ENCODE results near the gene KIF19. TPM values are rescaled to one million over a fixed set of nuclear protein-coding genes. Genes with fewer than 3 reads are reported as not detected.
A peak's percentile ranks its signal among the peaks of the same experiment; 100 is the strongest.

Gene KIF19
- total and polyA plus RNA-seq, 2 of the 8 experiments (the other 6 are each of a cell fraction or from before 2014, with no cell fraction given): 0.52 to 0.77 TPM

GRCh38 chr17:74326506-74326905 lies 480 bp downstream of the KIF19 start:
- no peak overlapping the region for H3K14ac ChIP-seq (ENCODE audit: insufficient read length)
- H3K27me3 ChIP-seq (replicated peaks in 1 of 4; ENCODE audit: control insufficient read depth in 3 of 4, extremely low read depth in 1 of 4, insufficient read depth in 3 of 4, low read length in 3 of 4): peaks cover 3 to 35% (median 27%) of the 10 kb centered on the region in 4 experiments
- H3K4me3 ChIP-seq (ENCODE audit: extremely low read depth in 1 of 4, insufficient read depth in 2 of 4, low read depth in 3 of 4, low read length in 4 of 4): peak overlapping the region; percentile 45 to 61 (median 50)
- H4K5ac ChIP-seq (ENCODE audit: insufficient read length, low read depth, low read length): no peak overlapping the region
- no peaks in the 10 kb centered on the region for H3K79me2 ChIP-seq (ENCODE audit: control insufficient read depth in 1 of 2, insufficient read depth in 2 of 2, low read length in 2 of 2)
- H2BK120ac ChIP-seq (replicated peaks; ENCODE audit: low read depth, low read length): no peak overlapping the region
- H2BK15ac ChIP-seq (ENCODE audit: low read length): no peak overlapping the region
- no peaks in the 10 kb centered on the region for H3K79me1 ChIP-seq (ENCODE audit: low read depth, low read length)
- H2BK5ac ChIP-seq (ENCODE audit: low read depth, low read length): no peak overlapping the region
- H2AFZ ChIP-seq (ENCODE audit: low read length): no peak overlapping the region
- TF ChIP-seq KDM5A (IDR thresholded peaks at IDR 0.05; ENCODE audit: low read length): no peak
- no peak for TF ChIP-seq SP1 (IDR thresholded peaks at IDR 0.05; ENCODE audit: low read depth, low read length)
- TF ChIP-seq BACH1 (IDR thresholded peaks at IDR 0.05; ENCODE audit: low read length): no peak
- H4K20me1 ChIP-seq (replicated peaks in 1 of 2; ENCODE audit: control insufficient read depth in 1 of 2, insufficient read depth in 2 of 2, low read length in 2 of 2): no peaks in the 10 kb centered on the region
- H3K4me2 ChIP-seq (ENCODE audit: insufficient read depth in 1 of 2, low read depth in 2 of 2, low read length in 2 of 2): peak overlapping the region; percentile 61 to 98
- ChIA-PET POLR2A (ENCODE audit: partially characterized antibody) (no interaction called here), CTCF (ENCODE audit: partially characterized antibody) (interaction anchor here (1.9 to 3.4 kb wide), 2 partner anchors 26 to 29 kb away, joined by 5 to 15 read pairs; no protein-coding TSS in a partner anchor)
- no peak overlapping the region for H3K23ac ChIP-seq (ENCODE audit: insufficient read length)
- H3K56ac ChIP-seq (replicated peaks; ENCODE audit: insufficient read length, low read depth, low read length): no peak overlapping the region
- no peak overlapping the region for H2BK12ac ChIP-seq (ENCODE audit: low read depth, low read length)
- peaks cover 6 to 14% (median 12%) of the 10 kb centered on the region in 4 experiments; a peak in 6 of 7 replicates for H3K4me1 ChIP-seq (replicated peaks in 1 of 4; ENCODE audit: control insufficient read depth in 3 of 4, insufficient read depth in 4 of 4, low read length in 3 of 4)
- H3K18ac ChIP-seq (ENCODE audit: extremely low read depth, low read length): no peak overlapping the region
- H3K9ac ChIP-seq (replicated peaks in 1 of 4; ENCODE audit: extremely low read depth in 1 of 4, low read depth in 3 of 4, low read length in 3 of 4): no peak overlapping the region
- H4K8ac ChIP-seq (ENCODE audit: extremely low read depth, insufficient read depth, low read length): peak overlapping the region; percentile 53; the same call in 1 of the 2 replicates
- H2BK20ac ChIP-seq (ENCODE audit: low read length): no peak overlapping the region
- peaks cover 8% of the 10 kb centered on the region for H3K23me2 ChIP-seq (ENCODE audit: low read depth, low read length)
- H2AK5ac ChIP-seq (ENCODE audit: low read depth, low read length): no peak overlapping the region
- no peaks in the 10 kb centered on the region for H3K36me3 ChIP-seq (ENCODE audit: control insufficient read depth in 2 of 4, insufficient read depth in 4 of 4, low read length in 3 of 4)
- 53% methylated on average over 6 of the region's 10 CpGs; no CpG with 5 or more reads in 1 of the 2 experiments for WGBS, 2 experiments (ENCODE audit: extremely low coverage in 1 of 2, insufficient coverage in 1 of 2, insufficient read length in 1 of 2, insufficient replicate concordance in 2 of 2, low coverage in 1 of 2, low lambda C conversion rate in 2 of 2, missing lambda C conversion rate in 1 of 2)
- H3K4ac ChIP-seq (replicated peaks; ENCODE audit: insufficient read length, low read depth, low read length): no peak overlapping the region
- no peak overlapping the region for H4K91ac ChIP-seq (replicated peaks; ENCODE audit: insufficient read length, low read length)
- FAIRE-seq (no peak), DNase-seq (ENCODE audit: low read depth in 1 of 2, low spot score in 2 of 2) (no peak)
- H3K9me3 ChIP-seq (ENCODE audit: insufficient read depth in 2 of 2, low read depth in 1 of 2, low read length in 1 of 2): no peaks in the 10 kb centered on the region
- no peak overlapping the region for H3K27ac ChIP-seq (ENCODE audit: low read depth, low read length)

Measured in H1 (cell line).